ENCODE data around the gene KCNIP1. TPM values are rescaled to one million over a fixed set of nuclear protein-coding genes. Genes with fewer than 3 reads are reported as not detected.

The KCNIP1 gene
- total and polyA plus RNA-seq, 2 of the 8 experiments (the other 6 are each of a cell fraction or from before 2014, with no cell fraction given), result 0.52 to 0.83 TPM

GRCh38 chr5:170633235-170634081 is 129.6 kb downstream of the KCNIP1 start (continued):
- TF ChIP-seq EP300 (IDR thresholded peaks at IDR 0.05; ENCODE audit: borderline replicate concordance in 1 of 2, low read depth in 2 of 2, low read length in 2 of 2), result no peak
- no peak for TF ChIP-seq SIRT6 (IDR thresholded peaks at IDR 0.05; ENCODE audit: low read length)
- TF ChIP-seq CHD2 (IDR thresholded peaks at IDR 0.05; ENCODE audit: low read length), result peak; percentile 67; the same call in 1 of the 2 replicates
- no peak for TF ChIP-seq NRF1 (IDR thresholded peaks at IDR 0.05; ENCODE audit: low read depth, low read length)
- TF ChIP-seq TAF7 (optimal IDR thresholded peaks at IDR 0.05; ENCODE audit: borderline replicate concordance, low read depth, low read length), result no peak
- no peak for TF ChIP-seq NANOG (IDR thresholded peaks at IDR 0.05; ENCODE audit: insufficient read depth, low read depth, low read length, poor library complexity, severe bottlenecking)

Data from H1 (cell line).